Measurements from ENCODE around the gene PBX1. TPM values are rescaled to one million over a fixed set of nuclear protein-coding genes. Genes with fewer than 3 reads are reported as not detected.

PBX1 gene
- total and polyA plus RNA-seq, 4 donors: 2.2 to 17.3 (median 5.1) TPM

GRCh38 chr1:164794356-164794755 is 235.4 kb downstream of the PBX1 start:
- no peaks in the 10 kb centered on the region for H3K9me3 ChIP-seq (ENCODE audit: control insufficient read depth in 4 of 4, low read length in 3 of 4)
- H3K27ac ChIP-seq (ENCODE audit: low read depth in 1 of 2, low read length in 2 of 2): no peak overlapping the region
- 92% methylated on average over 2 of the region's 2 CpGs for WGBS
- no peak for TF ChIP-seq ZBTB33 (IDR thresholded peaks at IDR 0.05)
- no peak for TF ChIP-seq YY1 (IDR thresholded peaks at IDR 0.05)
- H3K9ac ChIP-seq (ENCODE audit: low read depth in 1 of 2, low read length in 2 of 2): no peak overlapping the region
- no peaks in the 10 kb centered on the region for H3K4me1 ChIP-seq (ENCODE audit: control insufficient read depth in 4 of 4, insufficient read depth in 4 of 4, low read length in 3 of 4)
- H3K36me3 ChIP-seq (ENCODE audit: control insufficient read depth in 4 of 4, insufficient read depth in 3 of 4, low read depth in 1 of 4, low read length in 3 of 4): no peaks in the 10 kb centered on the region
- no peak for DNase-seq (ENCODE audit: low spot score)
- H3K27me3 ChIP-seq (ENCODE audit: control insufficient read depth in 4 of 4, insufficient read depth in 4 of 4, low read length in 3 of 4): no peaks in the 10 kb centered on the region
- H3K4me3 ChIP-seq (ENCODE audit: low read depth in 1 of 3, low read length in 3 of 3): no peak overlapping the region

- H3K36me3 ChIP-seq (ENCODE audit: control insufficient read depth in 4 of 4, insufficient read depth in 3 of 4, low read depth in 1 of 4, low read length in 3 of 4): peaks cover 0 to 4% (median under 1%) of the 10 kb centered on the region in 4 donors
- no peaks in the 10 kb centered on the region for H3K4me1 ChIP-seq (ENCODE audit: control insufficient read depth in 4 of 4, insufficient read depth in 4 of 4, low read length in 3 of 4)
- no peak overlapping the region for H3K4me3 ChIP-seq (ENCODE audit: low read depth in 1 of 3, low read length in 3 of 3)
- DNase-seq (ENCODE audit: low spot score): no peak
- no peaks in the 10 kb centered on the region for H3K27me3 ChIP-seq (ENCODE audit: control insufficient read depth in 4 of 4, insufficient read depth in 4 of 4, low read length in 3 of 4)
- H3K9ac ChIP-seq (ENCODE audit: low read depth in 1 of 2, low read length in 2 of 2): no peak overlapping the region
- no peak for TF ChIP-seq REST (IDR thresholded peaks at IDR 0.05)
- no peak for TF ChIP-seq FOXA1 (IDR thresholded peaks at IDR 0.05)
- TF ChIP-seq CTCF (IDR thresholded peaks at IDR 0.05; ENCODE audit: low read depth, low read length, missing input control): no peak
- TF ChIP-seq SP1 (IDR thresholded peaks at IDR 0.05): no peak
- no peak for TF ChIP-seq EGR1 (IDR thresholded peaks at IDR 0.05; ENCODE audit: low read depth in 2 of 2)
- TF ChIP-seq TAF1 (conservative IDR thresholded peaks at IDR 0.05): no peak
- no peak for TF ChIP-seq GABPA (IDR thresholded peaks at IDR 0.05 in 1 of 2, conservative IDR thresholded peaks at IDR 0.05 in 1 of 2)
- TF ChIP-seq RXRA (IDR thresholded peaks at IDR 0.05): no peak
- no peak for TF ChIP-seq YY1 (IDR thresholded peaks at IDR 0.05)
- H3K9me3 ChIP-seq (ENCODE audit: control insufficient read depth in 4 of 4, low read length in 3 of 4): no peaks in the 10 kb centered on the region
- H3K27ac ChIP-seq (ENCODE audit: low read depth in 1 of 2, low read length in 2 of 2): no peak overlapping the region
- WGBS: 39% methylated on average over 2 of the region's 2 CpGs
These were observed 237.9 kb downstream of the PBX1 start for GRCh38 chr1:164796916-164797315.

- no peak for TF ChIP-seq MAX (IDR thresholded peaks at IDR 0.05)
- TF ChIP-seq REST (IDR thresholded peaks at IDR 0.05): no peak
- no peak for TF ChIP-seq ZBTB33 (IDR thresholded peaks at IDR 0.05)
- no peak for TF ChIP-seq GABPA (IDR thresholded peaks at IDR 0.05 in 1 of 2, conservative IDR thresholded peaks at IDR 0.05 in 1 of 2)
- no peak for TF ChIP-seq RXRA (IDR thresholded peaks at IDR 0.05)
- no peak for TF ChIP-seq SP1 (IDR thresholded peaks at IDR 0.05)
- DNase-seq (ENCODE audit: low spot score): no peak
- H3K4me3 ChIP-seq (ENCODE audit: low read depth in 1 of 3, low read length in 3 of 3): no peak overlapping the region
- no peaks in the 10 kb centered on the region for H3K27me3 ChIP-seq (ENCODE audit: control insufficient read depth in 4 of 4, insufficient read depth in 4 of 4, low read length in 3 of 4)
- H3K9ac ChIP-seq (ENCODE audit: low read depth in 1 of 2, low read length in 2 of 2): no peak overlapping the region
- no peak overlapping the region for H3K27ac ChIP-seq (ENCODE audit: low read depth in 1 of 2, low read length in 2 of 2)
- peaks cover 0 to 4% (median under 1%) of the 10 kb centered on the region in 4 donors for H3K36me3 ChIP-seq (ENCODE audit: control insufficient read depth in 4 of 4, insufficient read depth in 3 of 4, low read depth in 1 of 4, low read length in 3 of 4)
- WGBS: 91% methylated on average over 6 of the region's 6 CpGs
- peaks cover 0 to under 1% (median 0%) of the 10 kb centered on the region in 4 donors for H3K4me1 ChIP-seq (ENCODE audit: control insufficient read depth in 4 of 4, insufficient read depth in 4 of 4, low read length in 3 of 4)
- H3K9me3 ChIP-seq (ENCODE audit: control insufficient read depth in 4 of 4, low read length in 3 of 4): no peaks in the 10 kb centered on the region
These were observed 242.3 kb downstream of the PBX1 start for GRCh38 chr1:164801246-164801731.
